Measurements from ENCODE around the gene SLC19A1. TPM values are rescaled to one million over a fixed set of nuclear protein-coding genes. Genes with fewer than 3 reads are reported as not detected.

Gene SLC19A1
- total RNA-seq, 4 donors from 2014 or later: 7.6 to 12.8 (median 10.3) TPM; not detected in 1

DNA sequence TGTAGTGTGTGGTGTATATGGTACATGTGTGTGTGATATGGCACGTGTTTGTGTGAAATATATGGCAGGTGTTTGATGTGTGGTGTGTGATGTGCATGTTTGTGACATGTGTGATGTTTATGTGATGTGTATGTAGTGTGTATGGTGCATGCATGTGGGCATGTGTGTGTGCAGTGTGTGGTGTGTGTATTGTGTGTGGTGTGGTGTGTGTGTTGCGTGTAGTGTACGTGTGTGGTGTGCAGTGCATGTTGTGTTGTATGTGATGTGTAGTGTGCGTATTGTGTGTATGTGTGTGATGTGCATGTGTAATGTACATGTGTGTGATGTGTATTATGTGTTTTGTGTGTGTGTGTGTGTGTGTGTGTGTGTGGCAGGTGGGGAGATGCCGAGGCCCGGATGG, 65.7 kb downstream of the SLC19A1 start:
- H3K9me3 ChIP-seq: no peaks in the 10 kb centered on the region
- intact Hi-C loops (cut with DNase I; ENCODE audit: low total_unique reads): no loop called here
- TF ChIP-seq, protein P1, sequence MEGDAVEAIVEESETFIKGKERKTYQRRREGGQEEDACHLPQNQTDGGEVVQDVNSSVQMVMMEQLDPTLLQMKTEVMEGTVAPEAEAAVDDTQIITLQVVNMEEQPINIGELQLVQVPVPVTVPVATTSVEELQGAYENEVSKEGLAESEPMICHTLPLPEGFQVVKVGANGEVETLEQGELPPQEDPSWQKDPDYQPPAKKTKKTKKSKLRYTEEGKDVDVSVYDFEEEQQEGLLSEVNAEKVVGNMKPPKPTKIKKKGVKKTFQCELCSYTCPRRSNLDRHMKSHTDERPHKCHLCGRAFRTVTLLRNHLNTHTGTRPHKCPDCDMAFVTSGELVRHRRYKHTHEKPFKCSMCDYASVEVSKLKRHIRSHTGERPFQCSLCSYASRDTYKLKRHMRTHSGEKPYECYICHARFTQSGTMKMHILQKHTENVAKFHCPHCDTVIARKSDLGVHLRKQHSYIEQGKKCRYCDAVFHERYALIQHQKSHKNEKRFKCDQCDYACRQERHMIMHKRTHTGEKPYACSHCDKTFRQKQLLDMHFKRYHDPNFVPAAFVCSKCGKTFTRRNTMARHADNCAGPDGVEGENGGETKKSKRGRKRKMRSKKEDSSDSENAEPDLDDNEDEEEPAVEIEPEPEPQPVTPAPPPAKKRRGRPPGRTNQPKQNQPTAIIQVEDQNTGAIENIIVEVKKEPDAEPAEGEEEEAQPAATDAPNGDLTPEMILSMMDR (IDR thresholded peaks at IDR 0.05): no peak
- TF ChIP-seq POLR2A (IDR thresholded peaks at IDR 0.05): no peak
- no peaks in the 10 kb centered on the region for H3K36me3 ChIP-seq
- H3K4me3 ChIP-seq: no peak overlapping the region
- peaks cover 0 to 16% of the 10 kb centered on the region in 2 donors for H3K4me1 ChIP-seq
- H3K27me3 ChIP-seq: no peaks in the 10 kb centered on the region
- no peak for DNase-seq
- no peak overlapping the region for H3K27ac ChIP-seq

DNA sequence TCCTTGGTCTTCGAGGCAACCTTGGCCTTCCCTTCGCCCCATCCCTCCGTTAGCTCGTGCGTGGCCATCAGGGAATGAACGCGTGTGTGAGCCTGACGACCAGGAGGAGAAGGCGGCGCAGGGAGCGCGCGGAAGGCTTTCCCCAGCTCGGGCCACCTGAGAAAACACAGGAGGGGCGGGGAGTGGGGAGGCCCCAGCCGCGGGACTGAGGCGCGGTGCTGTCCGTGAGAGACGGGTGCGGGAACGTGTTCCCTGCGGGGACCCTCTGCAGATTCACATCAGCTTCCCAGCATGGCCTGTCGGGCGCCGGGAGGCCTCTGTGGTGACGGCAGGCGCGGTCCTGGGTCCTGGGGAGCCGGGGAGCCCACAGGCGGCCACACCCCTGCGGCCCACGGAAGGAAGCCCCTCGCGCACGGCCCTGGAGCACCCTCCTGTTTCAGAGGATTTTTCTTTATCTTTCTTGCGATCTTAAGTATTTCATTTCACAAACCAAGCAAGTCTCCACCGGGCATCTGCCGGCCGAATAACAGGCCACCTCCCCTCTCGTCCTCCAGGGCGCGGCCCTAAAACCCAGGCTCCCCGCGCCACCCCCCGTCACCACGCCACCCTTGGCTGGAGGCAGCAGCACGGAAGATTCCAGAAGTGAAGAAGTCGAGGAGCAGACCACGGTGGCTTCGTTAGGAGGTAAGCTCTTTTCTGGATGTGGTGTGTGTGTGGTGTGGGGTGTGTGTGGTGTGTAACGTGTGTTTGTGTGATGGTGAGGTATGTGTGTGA, 66.3 kb downstream of the SLC19A1 start:
- Histone ChIP-seq H3K36me3 (no peaks in the 10 kb centered on the region), H3K27ac (no peak overlapping the region), H3K4me1 (peaks cover 0 to 18% of the 10 kb centered on the region in 2 donors), H3K9me3 (no peaks in the 10 kb centered on the region), H3K4me3 (no peak overlapping the region), H3K27me3 (no peaks in the 10 kb centered on the region)
- no peak for DNase-seq
- TF ChIP-seq POLR2A (IDR thresholded peaks at IDR 0.05): no peak
- TF ChIP-seq, protein P1 (IDR thresholded peaks at IDR 0.05): no peak
- intact Hi-C loops (cut with DNase I; ENCODE audit: low total_unique reads): no loop called here

DNA sequence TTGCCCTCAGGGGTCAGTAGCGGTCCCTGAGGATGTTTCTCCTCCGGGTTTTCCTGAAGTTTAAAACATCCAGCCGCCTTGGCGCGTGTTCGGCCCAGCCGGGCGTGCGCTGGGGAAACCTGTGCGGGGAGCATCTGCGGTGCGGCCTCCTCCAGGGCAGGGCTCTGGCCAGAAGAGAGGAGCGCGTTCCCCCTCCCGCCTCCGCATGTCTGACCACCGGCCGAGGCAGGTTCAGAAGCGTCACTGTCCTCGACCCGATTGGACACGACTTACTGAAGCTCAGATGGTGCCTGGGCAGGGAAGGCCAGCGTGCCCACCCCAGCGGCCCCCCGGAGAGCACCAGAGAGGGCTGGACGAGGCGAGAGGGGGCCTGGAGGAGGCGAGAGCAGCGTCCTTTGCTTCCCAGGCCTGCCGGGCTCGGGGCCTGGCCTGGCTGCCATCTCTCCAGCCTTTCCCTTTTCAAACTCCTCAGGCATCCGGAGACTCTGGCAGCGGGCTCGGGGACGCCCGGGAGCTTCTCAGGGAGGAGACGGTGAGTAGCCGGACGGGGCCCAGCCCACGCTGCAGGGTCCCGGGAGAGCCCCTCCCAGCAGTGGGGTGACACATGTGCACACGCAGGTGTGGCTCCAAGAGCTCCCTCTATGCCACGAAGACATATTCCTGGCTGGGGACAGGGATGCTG, 67.1 kb downstream of the SLC19A1 start:
- H3K4me1 ChIP-seq: peaks cover 0 to 25% of the 10 kb centered on the region in 2 donors
- no peaks in the 10 kb centered on the region for H3K27me3 ChIP-seq
- H3K4me3 ChIP-seq: no peak overlapping the region
- intact Hi-C loops (cut with DNase I; ENCODE audit: low total_unique reads): no loop called here
- no peak for DNase-seq
- H3K27ac ChIP-seq: no peak overlapping the region
- H3K36me3 ChIP-seq: no peaks in the 10 kb centered on the region
- TF ChIP-seq POLR2A (IDR thresholded peaks at IDR 0.05): no peak
- TF ChIP-seq, protein P1 (IDR thresholded peaks at IDR 0.05): no peak
- no peaks in the 10 kb centered on the region for H3K9me3 ChIP-seq

DNA sequence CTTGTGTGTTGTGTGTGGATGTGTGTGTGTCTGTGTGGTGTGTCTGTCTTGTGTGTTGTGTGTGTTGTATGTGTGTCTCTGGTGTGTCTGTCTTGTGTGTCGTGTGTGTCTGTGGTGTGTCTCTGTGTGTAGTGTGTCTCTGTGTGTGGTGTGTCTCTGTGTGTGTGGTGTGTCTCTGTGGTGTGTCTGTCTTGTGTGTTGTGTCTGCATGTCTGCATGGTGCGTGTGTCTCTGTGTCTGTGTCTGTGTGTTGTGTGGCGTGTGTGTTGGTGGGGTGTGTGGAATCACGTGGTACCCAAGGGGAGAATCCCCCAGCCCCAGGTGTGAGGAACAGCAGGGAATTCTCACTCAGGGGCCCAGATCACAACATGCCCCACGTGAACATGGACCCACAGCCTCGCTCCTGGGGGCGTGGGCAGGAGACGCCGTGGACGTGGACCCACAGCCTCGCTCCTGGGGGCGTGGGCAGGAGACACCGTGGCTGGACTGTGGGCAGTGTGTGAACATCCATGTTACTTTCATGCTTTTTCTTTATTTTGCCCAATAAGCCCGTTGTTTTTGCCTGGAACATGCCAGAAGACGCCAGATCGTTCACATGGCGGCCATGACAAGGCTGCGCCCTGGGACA, 67.8 kb downstream of the SLC19A1 start:
- TF ChIP-seq, protein P1 (IDR thresholded peaks at IDR 0.05): no peak
- TF ChIP-seq POLR2A (IDR thresholded peaks at IDR 0.05): no peak
- Histone ChIP-seq H3K9me3 (no peaks in the 10 kb centered on the region), H3K27me3 (no peaks in the 10 kb centered on the region), H3K36me3 (no peaks in the 10 kb centered on the region), H3K27ac (no peak overlapping the region), H3K4me1 (peaks cover 0 to 29% of the 10 kb centered on the region in 2 donors), H3K4me3 (no peak overlapping the region)
- intact Hi-C loops (cut with DNase I; ENCODE audit: low total_unique reads): no loop called here
- no peak for DNase-seq
